GM04504 (cell line): ENCODE data around the gene RHOJ.
"Not testable (repeated sequence)": the region's sequence is repeated elsewhere in the genome, so short reads cannot be mapped to it uniquely, and the experiment has no call there.

Source experiments
- DNase-seq: peaks from one replicate; pipeline ENCODE4 v3.0.0-alpha.2; 2012; ENCODE audit warnings: low read depth

RHOJ gene

DNA sequence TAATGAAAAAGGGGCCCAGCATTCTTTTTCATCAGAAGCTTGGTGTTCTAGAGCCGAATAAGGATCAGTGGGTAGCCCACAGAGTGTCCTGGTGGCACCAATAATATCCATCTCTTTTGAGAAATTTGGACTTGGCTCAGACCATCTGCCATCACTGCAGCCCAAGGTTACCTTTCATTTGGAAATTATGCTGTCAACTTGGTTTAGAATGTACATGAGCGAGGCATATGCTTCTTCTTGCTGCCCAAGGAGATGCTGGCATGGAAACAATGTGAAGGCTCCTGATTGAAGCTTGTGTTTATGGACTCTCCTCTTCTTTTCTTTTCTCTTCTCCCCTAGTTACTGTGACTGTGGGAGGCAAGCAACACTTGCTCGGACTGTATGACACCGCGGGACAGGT, 64.5 kb downstream of the RHOJ start:
- no peak for DNase-seq

DNA sequence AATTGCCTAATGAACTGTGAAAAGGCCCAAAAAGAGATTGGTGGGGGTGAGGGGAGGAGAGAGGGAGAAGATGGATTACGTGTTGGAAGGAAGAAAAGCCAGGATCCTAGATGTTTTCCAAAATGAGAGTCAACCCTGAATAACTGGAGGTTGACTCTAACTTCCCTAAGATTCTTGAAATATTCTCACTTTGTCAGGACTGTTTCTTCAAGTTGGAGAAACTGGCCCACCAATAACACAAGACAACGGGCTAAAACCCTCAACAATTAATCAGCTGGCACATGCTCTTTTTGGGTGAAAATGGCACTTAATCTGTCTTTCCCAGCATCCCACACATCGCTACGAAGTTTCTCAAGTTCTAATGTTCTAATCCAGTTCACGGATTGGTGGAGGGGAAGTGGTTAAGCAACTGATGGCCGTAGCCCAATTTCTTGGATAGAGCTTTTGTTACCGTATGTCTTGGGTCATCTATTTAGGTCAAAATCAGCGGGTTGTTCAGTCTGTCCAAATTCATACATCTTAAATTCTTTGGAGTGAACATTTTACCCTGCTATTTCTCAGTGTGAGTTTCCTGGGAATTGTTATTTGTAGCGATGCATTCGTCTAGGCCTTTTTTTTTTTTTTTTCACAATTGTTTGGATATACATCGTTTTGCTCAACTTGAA, 65.5 kb downstream of the RHOJ start:
- no peak for DNase-seq

DNA sequence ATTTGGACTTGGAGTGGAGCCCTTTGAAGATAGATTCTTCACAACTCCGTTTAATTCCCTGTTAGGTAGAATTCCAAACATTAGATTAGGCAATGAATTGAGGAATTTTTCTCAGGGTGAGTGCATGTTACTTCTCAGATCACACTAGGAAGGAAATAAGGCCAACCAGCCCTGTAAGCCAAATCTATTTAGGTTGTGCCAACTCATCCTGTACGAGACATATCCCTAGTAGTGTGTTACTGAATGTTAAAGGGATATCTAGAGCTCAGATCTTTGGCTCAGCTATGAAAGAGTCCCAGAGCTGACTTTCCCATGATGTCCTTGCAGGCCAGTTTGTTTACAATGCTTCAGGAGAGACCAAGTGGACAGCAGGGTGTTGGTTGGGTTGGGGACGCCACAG, 68.9 kb downstream of the RHOJ start:
- no peak for DNase-seq

GRCh38 chr14:63273717-63274655, 69.7 kb downstream of the RHOJ start:
- no peak for DNase-seq

DNA sequence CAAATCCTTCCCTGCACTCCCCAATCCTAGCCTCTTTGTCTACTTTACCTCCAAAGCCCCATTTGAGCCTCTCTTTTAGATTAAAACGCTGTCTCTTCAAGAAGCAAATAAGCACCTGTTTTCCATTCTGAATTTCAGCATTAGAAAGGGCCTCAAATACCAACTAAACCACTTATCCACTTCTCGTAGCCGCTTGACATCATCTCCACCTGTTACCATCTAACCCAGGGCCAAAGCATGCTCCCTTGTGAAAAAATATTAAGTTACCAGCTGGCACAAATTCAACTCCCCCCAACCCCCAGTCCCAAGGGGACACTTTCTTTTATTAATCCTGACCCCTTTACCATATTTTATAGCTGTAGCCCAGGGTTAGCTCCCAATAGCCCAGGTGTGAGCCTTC, 71.4 kb downstream of the RHOJ start:
- no peak for DNase-seq

DNA sequence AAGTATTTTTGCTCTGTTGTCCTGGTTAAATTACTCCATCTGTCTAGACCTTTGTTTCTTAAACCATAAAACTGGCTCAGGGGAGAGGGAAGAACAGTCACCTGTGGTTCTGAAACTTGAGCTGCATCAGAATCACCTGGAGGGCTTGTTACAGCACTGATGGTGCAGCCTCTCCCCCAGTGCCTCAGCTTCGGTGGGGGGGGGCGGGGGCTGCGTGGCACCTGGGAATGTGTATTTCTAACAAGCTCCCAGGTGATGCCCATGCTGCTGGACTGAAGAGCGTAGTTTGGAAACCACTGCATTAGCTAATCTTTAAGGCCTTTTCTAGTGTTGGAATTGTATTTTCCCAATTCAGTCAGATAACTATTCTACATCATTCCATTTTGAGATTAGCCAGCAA, 71.8 kb downstream of the RHOJ start:
- no peak for DNase-seq

- no peak for DNase-seq
Measured at GRCh38 chr14:63276492-63277342, 72.5 kb downstream of the RHOJ start.

GRCh38 chr14:63277591-63278183, 73.4 kb downstream of the RHOJ start:
- DNase-seq = no peak

DNA sequence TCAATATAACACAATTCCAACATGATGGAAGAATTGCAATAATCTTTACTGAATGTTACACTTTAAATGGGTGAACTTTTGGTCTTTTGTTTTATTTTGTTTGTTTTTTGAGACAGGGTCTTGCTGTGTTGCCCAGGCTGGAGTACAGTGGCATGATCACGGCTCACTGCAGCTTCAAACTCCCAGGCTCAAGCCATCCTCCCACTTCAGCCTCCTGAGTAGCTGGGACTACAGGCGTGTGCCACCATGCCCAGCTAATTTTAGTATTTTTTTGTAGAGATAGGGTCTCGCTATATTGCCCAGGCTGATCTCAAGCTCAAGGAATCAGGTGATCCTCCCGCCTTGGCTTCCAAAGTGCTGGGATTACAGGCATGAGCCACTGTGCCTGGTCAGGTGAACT, 75.7 kb downstream of the RHOJ start:
- not testable (repeated sequence) for DNase-seq

DNA sequence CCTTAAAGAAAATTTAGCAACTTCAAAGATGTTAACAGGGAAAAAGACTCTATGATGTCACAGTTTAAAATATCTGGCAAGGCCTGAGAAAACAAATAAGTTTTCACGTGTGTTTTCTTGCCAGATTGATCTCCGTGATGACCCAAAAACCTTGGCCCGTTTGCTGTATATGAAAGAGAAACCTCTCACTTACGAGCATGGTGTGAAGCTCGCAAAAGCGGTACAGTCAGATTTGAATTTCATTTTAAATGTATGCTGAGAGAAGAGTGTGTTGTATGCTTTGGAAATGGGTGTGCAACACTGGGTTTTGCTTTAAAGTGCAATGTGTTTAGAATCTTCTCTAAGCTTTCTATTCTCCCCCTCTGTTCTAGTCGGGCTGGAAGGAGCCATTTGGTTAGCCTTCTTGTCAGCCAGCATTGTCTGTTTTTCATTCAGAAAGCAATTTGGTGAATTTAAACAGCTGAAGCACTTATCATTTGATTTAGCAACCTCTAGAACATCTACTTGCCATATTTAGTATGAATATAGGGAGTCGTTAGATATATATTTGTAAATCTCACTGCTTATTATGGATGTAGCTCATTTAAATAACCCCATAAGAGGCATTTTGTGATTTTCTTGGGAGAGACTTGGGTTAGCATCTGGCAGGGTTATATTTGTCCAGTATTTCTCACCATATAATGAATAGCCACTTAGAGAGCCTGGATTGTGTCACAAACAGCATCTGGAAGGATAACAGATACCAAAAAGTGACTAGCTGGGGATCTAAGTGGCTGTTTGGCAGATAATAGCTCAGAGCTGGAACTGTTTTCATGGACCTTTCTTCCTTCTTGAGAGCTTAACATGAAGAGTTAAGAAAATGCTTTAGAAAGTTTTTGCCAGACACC, 79.0 kb downstream of the RHOJ start:
- DNase-seq = no peak

DNA sequence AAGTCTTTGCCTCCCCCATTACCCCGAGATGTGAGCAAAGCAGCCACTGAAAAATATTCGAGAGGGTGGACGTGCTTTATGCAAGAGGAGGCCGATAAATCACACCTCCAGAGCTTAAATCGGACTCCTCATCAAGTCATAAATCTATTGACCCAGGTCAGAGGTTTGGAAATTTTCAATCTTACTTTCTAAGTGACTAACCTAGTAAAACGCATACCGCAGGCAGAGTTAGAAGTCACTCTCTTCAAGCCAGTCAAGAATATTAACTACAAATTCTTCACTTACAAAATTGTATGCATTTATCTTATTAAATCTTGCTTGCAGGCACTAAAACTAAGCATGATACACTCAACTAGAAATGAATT, 79.6 kb downstream of the RHOJ start:
- DNase-seq = no peak

DNA sequence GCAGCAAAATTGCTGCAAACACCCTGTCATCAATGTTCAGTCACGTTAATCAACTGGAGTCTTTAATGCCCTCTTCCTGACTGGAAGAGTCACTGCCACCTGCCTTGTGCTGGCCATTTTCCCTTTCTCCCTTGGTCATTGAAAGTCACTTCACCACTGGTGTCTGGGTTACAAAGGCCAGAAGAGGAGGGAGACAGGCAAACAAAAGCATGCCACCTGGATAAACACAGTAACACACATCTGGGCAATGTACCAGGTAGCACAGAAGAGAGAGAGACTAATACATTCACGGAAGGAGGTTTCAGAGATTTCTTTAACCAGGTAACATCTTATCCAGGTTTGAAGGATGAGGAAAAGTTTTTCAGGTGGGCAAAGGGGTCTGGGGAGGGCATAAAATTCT, 81.8 kb downstream of the RHOJ start:
- DNase-seq = no peak

- peak; percentile 29 for DNase-seq
Measured at GRCh38 chr14:63287666-63288483, 83.6 kb downstream of the RHOJ start.

DNA sequence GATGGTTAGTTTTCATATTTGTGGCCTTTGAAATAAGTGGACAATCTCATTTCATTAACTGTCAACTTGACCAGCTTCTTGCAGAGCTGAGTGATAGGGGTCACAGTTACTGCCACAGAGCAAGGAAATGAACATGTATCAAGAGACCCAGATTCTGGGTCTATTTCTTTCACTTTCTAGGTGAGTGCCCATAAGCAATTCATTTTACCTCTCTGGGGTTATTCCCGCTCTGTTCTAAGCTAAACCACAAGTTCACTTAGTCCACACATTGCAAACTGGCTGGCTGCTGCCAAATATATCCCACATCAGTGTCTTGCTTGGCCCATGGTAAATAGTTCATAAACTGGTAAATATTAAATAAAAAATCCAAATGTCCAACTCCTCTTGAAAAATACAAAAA, 84.6 kb downstream of the RHOJ start:
- DNase-seq = no peak

DNA sequence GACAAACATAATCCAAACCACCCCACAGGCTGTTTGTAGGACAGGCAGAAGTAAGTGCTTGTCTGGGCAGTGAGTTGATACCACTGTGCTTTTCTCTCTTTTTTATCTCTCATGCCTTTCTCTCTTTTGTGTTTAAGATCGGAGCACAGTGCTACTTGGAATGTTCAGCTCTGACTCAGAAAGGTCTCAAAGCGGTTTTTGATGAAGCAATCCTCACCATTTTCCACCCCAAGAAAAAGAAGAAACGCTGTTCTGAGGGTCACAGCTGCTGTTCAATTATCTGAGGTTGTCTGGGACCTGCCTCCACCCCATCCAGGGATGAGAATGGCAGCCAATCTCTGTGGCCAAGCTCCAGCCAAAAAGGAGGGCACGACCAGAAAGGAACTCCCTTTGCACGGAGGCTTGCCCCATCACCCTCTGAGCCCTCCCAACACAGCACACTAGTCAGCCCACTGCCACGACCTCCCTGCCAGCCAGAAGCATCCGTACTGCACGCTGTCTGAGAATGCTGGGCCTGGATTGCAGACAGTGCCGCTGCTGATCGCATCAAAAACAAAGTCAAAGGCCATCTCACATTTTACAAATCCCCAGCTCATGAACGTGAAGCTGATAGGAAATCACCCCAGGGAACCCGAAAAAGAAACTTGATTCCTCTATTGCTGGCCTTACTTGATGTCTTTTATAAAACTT, 86.6 kb downstream of the RHOJ start:
- no peak for DNase-seq

DNA sequence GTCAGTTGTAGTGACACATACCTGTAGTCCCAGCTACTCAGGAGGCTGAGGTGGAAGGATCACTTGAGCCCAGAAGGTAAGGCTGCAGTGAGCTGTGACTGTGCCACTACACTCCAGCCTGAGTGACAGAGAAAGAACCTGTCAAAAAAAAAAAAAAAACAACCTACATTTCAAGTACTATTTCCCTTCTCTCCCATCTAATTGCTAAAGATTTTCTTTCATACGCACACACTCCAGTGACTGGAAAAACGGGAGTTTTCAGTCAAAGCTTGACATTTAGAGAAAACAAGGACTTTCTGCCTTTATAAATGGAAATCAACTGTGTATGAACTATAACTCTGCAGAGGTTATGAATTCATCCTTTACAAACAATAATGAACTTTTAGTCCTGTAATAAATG, 88.6 kb downstream of the RHOJ start:
- DNase-seq = no peak

DNA sequence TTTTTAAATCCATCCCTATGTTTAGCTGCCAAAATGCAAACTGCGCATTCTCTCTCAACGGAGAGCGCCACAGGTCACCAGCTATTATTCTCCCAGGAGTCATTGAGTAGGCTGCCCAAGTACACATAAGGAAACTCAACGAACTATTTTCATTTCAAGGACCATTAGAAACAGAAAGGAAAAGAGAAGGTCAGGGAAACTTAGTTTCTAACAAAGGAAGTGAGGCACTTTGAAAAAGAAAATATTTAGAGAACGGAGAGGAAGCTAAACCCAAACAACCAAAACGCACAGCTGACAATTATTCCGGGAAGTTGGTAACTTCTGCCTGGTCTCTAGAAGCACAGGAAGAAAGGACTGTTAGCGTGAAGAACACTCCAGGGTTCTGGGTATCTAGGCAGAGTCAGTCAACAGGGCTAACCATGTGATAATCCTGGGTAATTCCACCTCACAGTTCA, 91.0 kb downstream of the RHOJ start:
- DNase-seq = no peak

DNA sequence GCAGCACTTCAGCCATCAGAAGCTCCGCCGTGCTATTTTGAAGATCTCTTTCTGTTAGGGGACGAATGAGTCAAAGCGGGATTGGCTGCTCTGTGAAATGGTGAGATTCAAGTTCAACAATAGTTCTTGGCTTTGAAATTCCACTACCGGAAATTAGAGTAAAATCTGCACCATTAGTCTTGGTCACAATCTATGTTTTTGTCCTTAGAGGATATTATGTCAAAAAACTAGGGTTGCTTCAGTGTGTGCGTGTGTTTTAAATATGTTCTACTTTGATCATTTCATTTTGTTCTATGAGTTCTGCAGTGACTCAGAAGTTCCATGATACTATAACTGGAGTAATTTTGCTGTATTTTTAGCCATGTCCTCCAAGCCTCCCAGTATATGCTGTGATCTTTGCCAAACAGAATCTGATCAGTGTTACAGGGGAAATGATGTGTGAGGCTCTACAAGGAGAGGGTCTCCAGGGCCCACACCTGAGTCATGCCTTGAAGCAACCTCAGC, 91.9 kb downstream of the RHOJ start:
- DNase-seq = no peak

- no peak for DNase-seq
Measured at GRCh38 chr14:63297372-63298063, 93.3 kb downstream of the RHOJ start.
